GM12878 (cell line): ENCODE measurements around the gene LRRC26.

Source experiments
- STAT1 ChIP-seq: fragments of 450-650 bp; conservative IDR thresholded peaks from 2 replicates; pipeline ENCODE4 v1.6.1; 2014; ENCODE audit warnings: antibody characterized with exemption, mild to moderate bottlenecking
- TF ChIP-seq, protein P1 (sequence below): IDR thresholded peaks from 2 replicates; pipeline ENCODE4 v1.6.1; 2012; ENCODE audit warnings: low read depth, low read length, improper control_type of control experiment

DNA sequence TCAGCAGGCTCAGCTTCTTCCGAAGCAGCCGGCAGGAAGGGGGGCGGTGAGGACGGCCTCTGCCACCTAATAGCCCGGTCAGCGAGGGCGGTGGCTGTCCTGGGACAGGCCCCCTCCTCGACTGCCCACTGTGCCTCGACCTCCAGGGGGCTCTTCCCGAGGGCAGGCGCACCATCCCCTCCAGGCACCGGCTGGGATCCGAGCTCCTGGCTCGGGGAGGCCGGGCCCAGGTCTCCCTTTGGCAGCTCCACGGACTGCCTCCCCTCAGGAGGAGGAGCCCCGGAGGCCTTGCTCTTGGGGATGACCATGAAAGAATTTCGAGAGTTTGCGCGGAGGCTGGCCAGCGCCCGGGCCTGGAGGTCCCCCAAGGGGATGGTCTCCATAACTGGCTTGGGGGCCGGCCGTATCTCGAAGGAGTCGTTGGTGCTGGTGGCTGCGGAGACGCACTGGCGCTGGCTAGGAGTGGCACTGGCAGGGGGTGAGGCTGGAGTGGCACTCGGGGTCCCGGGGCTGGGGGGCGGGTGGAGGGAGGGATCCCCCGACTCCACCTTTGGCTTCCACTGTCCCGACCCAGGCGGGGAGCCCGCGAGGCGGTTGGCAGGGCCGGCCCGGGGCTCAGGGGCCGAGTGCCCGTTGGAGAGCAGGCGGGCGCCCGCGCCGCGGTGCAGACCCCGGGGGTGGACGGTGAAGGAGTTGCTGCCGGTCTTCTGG lies 29.7 kb upstream of the LRRC26 start:
- TF ChIP-seq, protein P1, sequence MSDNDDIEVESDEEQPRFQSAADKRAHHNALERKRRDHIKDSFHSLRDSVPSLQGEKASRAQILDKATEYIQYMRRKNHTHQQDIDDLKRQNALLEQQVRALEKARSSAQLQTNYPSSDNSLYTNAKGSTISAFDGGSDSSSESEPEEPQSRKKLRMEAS, result no peak
- no peak for TF ChIP-seq STAT1
